ENCODE results near the gene ZNF579.

ZNF579 gene, protein sequence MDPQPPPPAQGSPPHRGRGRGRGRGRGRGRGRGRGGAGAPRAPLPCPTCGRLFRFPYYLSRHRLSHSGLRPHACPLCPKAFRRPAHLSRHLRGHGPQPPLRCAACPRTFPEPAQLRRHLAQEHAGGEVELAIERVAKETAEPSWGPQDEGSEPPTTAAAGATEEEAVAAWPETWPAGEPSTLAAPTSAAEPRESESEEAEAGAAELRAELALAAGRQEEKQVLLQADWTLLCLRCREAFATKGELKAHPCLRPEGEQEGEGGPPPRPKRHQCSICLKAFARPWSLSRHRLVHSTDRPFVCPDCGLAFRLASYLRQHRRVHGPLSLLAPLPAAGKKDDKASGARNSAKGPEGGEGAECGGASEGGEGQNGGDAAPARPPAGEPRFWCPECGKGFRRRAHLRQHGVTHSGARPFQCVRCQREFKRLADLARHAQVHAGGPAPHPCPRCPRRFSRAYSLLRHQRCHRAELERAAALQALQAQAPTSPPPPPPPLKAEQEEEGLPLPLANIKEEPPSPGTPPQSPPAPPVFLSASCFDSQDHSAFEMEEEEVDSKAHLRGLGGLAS

GRCh38 chr19:55580628-55581144 lies at the start of gene ZNF579:
Gene ZNF579, minus strand, starts transcription at chr19:55580848. Its CDS starts 1,209 bp downstream, at chr19:55579639.
- DNase-seq = peak; percentile 88

DNA sequence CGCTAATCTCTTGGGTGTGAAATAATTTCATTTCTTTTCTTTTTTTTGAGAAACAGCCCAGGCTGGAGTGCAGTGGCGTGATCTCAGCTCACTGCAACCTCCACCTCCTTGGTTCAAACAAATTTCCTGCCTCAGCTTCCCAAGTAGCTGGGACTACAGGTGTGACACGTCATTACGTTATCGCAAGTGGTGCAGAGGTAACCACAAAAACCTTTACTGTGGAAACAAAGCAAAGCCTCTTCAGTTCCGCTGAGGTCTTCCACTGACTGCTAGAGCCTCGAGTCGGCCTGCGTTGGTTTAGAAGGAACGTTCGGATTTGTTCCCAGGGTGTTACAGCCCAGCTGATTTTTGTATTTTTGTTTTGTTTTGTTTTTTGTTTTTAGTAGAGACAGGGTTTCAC lies 45.7 kb upstream of the ZNF579 start:
- no peak for DNase-seq

GRCh38 chr19:55625004-55625326 lies 44.3 kb upstream of the ZNF579 start:
- DNase-seq = no peak

DNA sequence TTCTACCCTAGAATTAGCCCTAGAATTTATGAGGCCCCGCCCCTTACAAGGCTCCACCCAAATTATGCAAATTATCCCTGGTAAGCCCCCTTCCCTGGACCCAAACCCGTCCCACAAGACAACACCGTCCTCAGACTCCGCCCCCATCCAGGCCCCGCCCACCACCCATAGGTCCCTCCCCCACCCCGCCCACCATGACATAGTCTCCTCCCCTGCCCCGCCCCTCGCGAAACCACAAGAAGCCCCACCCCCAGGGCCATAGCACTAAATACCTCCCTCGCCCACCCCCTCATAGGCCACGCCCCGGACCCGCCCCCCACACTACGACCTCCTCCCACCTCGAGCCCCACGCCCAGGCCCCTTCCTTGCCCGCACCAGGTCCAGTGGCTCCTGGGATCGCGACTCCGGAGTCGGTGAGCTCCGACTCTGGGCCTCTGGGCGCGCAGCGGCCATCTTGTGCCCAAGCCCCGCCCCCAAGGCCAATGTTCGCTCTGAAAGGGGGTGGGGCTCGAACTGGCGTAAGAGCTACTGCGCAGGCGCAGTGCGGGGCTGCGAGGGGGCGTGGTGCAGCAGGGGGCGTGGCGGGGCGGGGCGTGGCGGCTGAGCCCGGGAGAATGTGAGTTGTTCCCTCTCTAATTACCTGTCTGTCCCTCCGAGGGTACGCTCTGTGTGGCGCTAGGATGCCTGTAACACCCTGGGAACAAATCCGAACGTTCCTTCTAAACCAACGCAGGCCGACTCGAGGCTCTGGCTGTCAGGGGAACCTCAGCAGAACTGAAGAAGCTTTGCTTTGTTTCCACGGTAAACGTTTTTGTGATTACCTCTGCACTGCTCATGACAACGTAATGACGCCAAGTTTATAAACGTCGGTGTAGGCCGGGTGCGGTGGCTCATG lies 43.7 kb upstream of the ZNF579 start, which contains the start of gene ZNF784:
ZNF784 (minus strand) TSS at position 458 of the 895 bp plus-strand sequence; CDS start at position 453, 5 bp downstream.
- DNase-seq = peak; percentile 92

DNA sequence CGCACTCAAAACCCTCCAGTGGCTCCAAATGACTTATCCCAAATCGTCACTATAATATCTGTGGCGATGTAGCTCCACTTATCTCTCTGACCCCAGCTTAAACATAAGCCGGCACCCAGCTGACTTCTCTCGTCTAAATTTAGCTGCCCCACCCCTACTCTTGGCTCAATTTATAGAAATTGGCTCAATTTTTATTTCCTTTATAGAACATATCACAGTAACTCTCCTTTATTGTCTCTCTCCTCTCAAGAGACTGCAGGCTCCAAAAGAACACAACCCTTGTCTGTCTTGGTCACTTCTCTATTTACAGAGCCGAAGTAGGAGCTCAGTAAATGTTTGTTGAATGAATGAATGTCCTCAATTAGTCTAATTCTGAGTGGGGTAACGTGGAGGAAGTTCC lies 42.9 kb upstream of the ZNF579 start:
- no peak for DNase-seq

- DNase-seq = no peak
Observed at GRCh38 chr19:55623130-55623529, 42.5 kb upstream of the ZNF579 start.

DNA sequence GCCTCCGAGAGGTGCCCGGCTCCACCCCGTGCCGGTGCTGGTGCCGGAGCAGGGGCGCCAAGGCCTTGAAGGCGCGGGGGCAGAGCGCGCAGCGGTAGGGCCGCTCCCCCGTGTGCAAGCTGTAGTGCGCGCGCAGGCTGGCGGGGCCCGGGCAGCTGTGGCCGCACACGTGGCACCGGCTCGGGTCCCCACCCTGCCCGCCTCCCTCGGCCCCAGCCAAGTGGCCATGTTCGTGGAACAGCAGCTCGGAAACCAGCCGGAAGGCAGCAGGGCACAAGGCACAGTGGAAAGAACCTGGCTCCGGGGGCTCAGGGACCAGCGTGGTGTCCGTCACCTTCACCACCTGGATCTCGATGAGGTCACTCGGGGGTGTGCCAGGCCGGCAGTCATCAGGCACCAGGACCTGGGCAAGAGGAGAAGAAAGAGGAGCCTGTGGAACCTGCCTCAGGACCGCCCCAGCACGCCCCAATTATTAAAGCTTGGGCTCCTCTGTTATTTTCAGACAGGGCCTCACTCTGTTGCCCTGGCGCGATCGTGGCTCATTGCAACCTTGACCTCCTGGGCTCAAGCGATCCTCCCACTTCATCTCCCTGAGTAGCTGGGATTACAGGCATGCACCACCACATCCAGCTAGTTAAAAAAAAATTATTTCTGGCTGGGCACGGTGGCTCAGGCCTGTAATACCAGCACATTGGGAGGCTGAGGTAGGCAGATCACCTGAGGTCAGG lies 41.8 kb upstream of the ZNF579 start:
- DNase-seq = no peak

DNA sequence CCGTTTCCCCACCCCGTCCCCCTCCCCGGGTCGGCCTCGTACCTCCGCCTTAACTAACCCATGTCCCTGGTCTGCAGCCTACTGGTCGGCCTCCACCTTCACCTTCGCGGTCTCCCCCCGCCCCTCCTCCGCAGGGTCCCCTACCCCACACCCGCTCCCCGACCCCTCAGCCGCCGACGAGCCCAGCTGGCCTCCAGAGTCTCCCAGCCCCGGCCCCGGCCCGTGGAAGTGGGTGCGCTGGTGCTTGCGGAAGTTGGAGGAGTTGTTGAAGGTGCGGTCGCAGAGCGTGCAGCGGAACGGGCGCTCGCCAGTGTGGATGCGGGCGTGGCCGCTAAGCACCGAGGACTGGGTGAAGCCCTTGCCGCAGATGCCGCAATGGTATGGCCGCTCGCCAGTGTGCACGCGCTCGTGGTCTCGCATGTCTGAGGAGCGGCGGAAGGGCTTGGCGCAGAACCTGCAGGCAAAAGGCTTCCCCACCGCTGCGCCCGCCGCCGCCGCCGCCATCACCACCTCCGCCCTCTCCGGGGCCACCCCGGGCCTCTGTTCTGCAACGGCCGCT lies 41.1 kb upstream of the ZNF579 start:
- no peak for DNase-seq

- no peak for DNase-seq
Observed at GRCh38 chr19:55621205-55621672, 40.6 kb upstream of the ZNF579 start.

DNA sequence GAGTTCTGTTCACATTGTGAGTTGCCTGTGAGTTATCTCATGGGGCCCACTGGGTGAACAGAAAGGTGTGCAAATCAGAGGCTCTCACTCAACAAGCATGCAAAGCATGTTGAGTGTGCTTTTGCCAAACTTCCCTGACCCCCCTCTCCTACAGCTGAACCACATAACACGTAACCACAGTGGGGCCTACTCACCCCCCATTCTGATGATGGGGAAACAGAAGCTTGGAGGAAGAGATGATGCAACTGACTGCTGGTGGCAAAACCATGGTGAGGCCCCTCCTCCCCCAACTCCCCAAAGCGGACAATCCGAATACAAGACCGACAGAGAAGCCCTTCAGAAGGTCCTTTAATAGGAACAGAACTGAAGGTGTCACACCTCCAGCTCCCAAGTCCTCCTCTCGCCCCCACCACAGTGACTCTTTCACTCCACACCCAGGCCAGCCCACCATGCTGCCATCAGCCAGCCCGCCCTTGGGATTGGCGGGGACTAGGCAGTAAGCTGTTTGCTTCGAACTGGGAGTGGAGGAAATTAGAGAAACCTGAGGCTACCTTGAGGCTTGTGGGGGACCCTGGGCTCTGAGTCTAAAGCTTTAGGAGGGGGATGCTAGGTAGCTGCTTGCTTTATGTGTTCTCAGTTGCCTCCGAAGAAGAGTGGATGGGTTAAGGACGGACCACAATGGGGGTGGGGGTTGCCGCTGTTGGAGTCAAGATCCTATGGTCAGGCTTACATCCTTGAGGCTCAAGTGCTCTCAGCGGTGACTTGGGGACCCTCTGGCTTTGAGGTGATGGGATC lies 40.0 kb upstream of the ZNF579 start:
- peak; percentile 88 for DNase-seq

- peak; percentile 21 for DNase-seq
Observed at GRCh38 chr19:55619286-55619685, 38.6 kb upstream of the ZNF579 start.

- DNase-seq = no peak
Observed at GRCh38 chr19:55618426-55618825, 37.8 kb upstream of the ZNF579 start.

- DNase-seq = no peak
Observed at GRCh38 chr19:55617426-55617825, 36.8 kb upstream of the ZNF579 start.

GRCh38 chr19:55616395-55616875 lies 35.8 kb upstream of the ZNF579 start:
- no peak for DNase-seq

GRCh38 chr19:55615543-55616394 lies 35.1 kb upstream of the ZNF579 start:
- DNase-seq = no peak

- no peak for DNase-seq
Observed at GRCh38 chr19:55614711-55615542, 34.3 kb upstream of the ZNF579 start.

DNA sequence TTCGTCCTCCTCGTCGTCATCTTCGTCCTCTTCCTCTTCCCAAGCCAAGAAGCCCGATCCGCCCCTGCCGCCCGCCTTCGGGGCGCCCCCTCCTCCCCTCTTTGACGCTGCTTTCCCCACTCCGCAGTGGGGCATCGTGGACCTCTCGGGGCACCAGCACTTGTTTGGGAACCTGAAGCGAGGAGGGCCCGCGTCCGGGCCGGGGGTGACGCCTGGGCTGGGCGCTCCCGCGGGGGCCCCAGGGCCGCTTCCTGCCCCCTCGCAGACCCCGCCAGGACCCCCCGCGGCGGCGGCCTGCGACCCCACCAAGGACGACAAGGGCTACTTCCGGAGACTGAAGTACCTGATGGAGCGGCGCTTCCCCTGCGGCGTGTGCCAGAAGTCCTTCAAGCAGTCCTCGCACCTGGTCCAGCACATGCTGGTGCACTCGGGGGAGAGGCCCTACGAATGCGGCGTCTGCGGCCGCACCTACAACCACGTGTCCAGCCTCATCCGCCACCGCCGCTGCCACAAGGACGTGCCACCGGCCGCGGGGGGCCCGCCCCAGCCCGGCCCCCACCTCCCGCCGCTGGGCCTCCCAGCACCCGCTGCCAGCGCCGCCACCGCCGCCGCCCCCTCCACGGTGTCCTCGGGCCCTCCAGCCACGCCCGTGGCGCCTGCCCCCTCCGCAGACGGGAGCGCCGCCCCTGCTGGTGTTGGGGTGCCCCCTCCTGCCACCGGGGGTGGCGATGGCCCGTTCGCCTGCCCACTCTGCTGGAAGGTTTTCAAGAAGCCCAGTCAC lies 33.5 kb upstream of the ZNF579 start:
- no peak for DNase-seq

DNA sequence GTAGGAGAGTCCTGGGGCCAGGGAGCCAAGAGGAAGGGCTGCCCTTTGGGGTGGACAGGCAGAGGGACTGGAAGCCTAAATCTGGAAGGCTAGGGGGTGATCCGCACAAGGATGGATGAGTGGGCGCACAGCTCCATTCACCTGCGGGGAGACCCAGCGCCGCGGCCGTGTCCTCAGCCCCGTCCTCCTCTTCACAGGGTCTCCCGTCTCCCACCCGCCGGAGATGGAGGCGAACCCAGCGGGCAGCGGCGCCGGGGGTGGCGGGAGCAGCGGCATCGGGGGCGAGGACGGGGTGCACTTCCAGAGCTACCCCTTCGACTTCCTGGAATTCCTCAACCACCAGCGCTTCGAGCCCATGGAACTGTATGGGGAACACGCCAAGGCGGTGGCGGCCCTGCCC lies 32.7 kb upstream of the ZNF579 start:
- DNase-seq = no peak
